ENCODE results near the gene SYNDIG1L.

The SYNDIG1L gene

DNA sequence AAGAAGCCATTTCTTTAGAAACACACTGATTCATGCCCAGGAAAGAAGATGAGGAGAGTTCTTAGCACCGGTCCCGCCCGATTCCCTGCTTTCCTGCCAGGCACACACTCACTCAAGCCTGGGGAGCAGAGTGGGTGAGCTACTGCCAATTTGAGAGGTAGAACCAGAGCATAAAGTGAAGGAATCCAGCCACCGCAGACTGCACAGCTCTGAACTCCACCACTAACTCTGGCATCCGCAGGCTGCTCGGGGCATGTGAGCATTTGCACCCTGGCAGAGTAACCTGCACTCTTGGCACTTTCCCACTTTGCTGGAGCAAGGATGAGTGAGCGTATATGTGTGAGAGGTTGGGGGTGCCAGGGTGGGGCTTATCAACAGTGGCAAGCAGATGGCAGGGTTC lies 4.0 kb upstream of the SYNDIG1L start:
- in situ Hi-C loops (cut with MboI; ENCODE audit: low sequenced_read_pairs): no loop called here

DNA sequence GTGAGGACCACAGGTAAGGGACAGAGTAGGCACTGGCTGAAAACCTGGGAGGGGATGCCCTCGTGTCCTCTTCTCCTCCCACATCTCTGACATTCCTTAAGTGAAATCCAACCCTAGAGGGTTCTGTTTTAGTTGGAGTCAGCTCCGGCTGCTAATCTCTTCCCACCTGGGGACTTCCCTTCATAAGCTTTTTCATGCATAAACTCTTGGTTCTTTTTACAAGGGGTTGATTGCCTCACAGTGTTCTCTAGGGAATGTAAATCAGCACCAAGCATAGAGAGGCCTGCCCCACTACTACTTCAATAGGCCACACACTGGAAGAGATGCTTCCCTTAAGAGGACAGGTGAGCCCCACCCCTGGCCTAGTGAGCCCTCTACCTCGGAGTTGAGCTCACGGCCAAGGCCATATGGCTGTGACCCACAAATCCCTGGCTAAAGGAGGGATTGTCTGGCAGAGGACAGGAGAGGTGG lies 3.2 kb upstream of the SYNDIG1L start:
- in situ Hi-C loops (cut with MboI; ENCODE audit: low sequenced_read_pairs): no loop called here

DNA sequence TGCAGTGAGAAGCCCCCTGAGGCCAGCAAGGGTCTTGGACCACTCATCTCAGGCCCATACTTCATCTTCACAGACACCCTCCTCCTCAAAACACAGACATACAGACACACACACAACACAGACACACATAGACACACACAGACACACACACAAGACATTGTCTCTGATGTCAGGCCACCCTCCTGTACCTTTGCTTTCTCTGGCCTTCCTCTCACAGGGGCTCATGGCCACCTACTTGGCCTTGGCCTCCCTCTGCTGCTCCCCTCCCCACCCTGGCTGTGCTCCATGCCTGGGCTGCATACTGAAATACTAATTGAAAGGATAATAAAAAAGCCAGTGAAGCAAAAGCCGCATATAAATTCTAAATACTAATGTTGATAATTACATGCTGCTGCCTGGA lies 1.6 kb upstream of the SYNDIG1L start:
- in situ Hi-C loops (cut with MboI; ENCODE audit: low sequenced_read_pairs): no loop called here

GRCh38 chr14:74425525-74426201 lies 347 bp downstream of the SYNDIG1L start:
- in situ Hi-C loops (cut with MboI; ENCODE audit: low sequenced_read_pairs): no loop called here

DNA sequence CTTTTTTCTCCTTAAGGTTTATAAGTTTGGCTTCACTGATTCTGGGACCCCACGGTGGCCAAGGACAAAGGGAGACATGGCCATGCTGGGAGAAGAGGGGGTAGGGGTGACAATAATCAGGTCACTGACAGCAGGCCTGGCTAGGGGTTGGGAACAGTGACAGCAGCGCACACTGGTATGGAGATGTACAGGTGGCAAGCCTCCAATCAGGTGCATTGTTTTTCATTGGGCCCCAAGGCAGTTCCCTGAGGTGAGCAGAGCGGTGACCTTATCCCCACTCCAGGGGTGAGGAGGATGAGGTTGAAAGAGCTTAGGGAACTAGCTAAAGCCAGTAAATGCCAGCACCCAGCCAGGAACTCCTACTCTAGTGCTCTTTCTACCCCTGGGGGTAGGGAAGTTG lies 1.4 kb downstream of the SYNDIG1L start:
- in situ Hi-C loops (cut with MboI; ENCODE audit: low sequenced_read_pairs): no loop called here

DNA sequence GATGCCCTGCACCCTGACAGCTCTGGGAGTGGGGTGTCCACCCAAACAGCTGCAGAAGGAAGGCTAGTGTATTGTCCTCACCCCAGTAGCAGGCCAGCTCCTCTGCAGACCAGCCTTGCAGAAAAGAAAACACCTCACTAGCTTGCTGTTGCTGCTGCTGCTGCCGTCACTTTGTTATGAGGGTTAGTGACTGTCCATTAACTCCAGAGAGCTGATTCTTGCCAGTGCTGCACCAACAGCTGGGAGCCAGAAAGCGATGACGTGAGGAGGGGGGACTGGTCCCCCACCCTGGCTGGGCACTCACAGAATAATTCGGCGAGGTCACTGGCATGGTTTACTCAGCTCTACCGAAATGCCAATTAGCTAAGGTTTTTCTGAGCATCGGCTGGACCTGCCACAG lies 2.8 kb downstream of the SYNDIG1L start:
- in situ Hi-C loops (cut with MboI; ENCODE audit: low sequenced_read_pairs): no loop called here

DNA sequence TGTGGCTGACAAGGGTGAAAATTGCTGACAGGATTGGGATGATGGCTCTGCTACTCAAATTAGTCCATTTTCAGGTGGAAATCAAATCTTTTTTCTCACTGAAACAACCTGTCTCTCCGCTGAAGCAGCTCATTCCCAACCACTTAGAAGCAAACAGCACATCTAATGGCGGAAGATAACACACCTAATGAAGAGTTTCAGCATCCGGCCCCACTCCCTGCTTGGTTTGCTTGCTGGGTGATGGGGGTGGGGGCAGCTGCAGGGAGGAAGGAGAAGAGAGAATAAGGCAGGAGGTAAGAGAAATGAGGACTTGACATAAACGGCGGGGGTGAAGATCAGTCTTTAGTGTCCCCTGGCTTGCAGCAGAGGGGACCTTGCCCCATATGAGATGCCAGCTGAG lies 4.0 kb downstream of the SYNDIG1L start:
- in situ Hi-C loops (cut with MboI; ENCODE audit: low sequenced_read_pairs): no loop called here

GRCh38 chr14:74419086-74419485 lies 6.9 kb downstream of the SYNDIG1L start:
- in situ Hi-C loops (cut with MboI; ENCODE audit: low sequenced_read_pairs): no loop called here

- in situ Hi-C loops (cut with MboI; ENCODE audit: low sequenced_read_pairs): no loop called here
Measured at GRCh38 chr14:74418031-74418430, 8.0 kb downstream of the SYNDIG1L start.

DNA sequence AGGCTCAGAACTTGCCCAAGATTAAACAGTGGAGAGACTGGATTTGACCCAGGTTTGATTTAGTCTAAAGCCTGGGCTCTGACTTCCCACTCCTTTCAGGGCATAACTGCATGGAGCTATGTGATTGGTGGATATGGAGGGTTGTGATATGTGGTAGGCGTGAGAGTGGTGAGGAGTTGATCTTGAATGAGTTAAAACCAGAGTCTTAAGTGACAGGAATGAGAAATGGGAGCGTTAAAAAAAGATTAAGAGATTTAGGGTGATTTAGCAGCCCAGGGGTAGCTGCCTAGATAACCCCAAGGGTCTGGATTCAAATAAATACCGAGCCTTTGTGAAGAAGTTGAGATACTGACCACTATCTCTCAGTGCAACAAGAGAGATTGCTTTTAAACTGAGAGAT lies 8.4 kb downstream of the SYNDIG1L start:
- in situ Hi-C loops (cut with MboI; ENCODE audit: low sequenced_read_pairs): no loop called here

GRCh38 chr14:74417201-74417600 lies 8.8 kb downstream of the SYNDIG1L start:
- in situ Hi-C loops (cut with MboI; ENCODE audit: low sequenced_read_pairs): no loop called here

DNA sequence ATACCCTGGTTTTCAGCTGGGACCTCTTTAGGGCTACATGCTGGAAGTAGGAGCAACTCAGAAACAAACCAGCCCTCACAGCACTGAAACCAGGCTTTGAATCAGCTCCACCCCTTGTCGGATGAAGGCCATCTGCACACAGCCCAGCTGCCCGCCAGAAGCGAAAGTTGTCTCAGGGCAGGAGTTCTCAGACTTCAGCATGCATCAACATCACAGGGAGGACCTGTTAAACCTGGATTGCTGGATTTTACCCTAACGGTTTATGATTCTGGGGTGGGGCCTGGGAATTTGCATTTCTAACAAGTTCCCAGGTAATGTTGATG lies 10.9 kb downstream of the SYNDIG1L start:
- in situ Hi-C loops (cut with MboI; ENCODE audit: low sequenced_read_pairs): no loop called here

GRCh38 chr14:74414403-74415114 lies 11.5 kb downstream of the SYNDIG1L start:
- in situ Hi-C loops (cut with MboI; ENCODE audit: low sequenced_read_pairs): no loop called here

DNA sequence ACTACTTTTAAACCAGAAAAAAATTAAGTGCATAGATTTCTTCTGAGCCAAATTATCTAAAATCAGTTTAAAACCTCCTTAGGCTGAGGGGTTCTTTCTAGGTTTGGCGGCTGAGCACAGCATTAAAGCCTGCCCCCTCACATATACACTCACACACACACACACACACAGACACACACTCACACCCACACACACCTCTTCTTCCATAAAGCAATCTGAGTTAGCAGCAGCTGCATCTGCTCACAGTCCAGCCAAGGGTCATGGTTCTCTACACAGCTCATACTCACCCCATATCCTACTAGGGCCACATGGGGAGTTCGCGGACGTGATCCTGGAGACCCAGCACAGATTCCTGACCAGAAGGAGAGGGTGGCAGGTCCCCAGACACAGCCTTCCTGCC lies 12.4 kb downstream of the SYNDIG1L start:
- in situ Hi-C loops (cut with MboI; ENCODE audit: low sequenced_read_pairs): no loop called here

DNA sequence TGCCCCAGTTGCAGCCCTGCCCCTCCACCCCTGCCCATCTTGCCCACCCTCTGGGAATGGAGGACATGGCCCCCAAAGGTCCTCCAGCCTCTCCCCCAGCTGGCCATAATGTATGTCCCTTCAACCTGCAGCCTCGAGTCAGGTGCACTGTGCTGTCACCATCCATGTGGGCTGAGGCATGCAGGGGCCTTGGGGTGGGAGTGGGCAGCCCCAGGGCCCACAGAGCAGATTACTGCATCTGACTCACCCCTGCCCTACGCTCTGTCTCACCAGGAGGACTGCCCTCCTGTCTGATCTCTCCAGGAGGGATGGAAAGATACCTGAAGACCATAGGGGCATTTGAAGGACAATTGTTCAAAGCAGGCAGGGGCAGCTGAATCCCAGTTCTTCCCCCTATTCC lies 13.3 kb downstream of the SYNDIG1L start:
- in situ Hi-C loops (cut with MboI; ENCODE audit: low sequenced_read_pairs): no loop called here

GRCh38 chr14:74411671-74412070 lies 14.3 kb downstream of the SYNDIG1L start:
- in situ Hi-C loops (cut with MboI; ENCODE audit: low sequenced_read_pairs): no loop called here

- in situ Hi-C loops (cut with MboI; ENCODE audit: low sequenced_read_pairs): no loop called here
Measured at GRCh38 chr14:74409441-74409840, 16.6 kb downstream of the SYNDIG1L start.

- in situ Hi-C loops (cut with MboI; ENCODE audit: low sequenced_read_pairs): no loop called here
Measured at GRCh38 chr14:74408870-74409269, 17.1 kb downstream of the SYNDIG1L start.

DNA sequence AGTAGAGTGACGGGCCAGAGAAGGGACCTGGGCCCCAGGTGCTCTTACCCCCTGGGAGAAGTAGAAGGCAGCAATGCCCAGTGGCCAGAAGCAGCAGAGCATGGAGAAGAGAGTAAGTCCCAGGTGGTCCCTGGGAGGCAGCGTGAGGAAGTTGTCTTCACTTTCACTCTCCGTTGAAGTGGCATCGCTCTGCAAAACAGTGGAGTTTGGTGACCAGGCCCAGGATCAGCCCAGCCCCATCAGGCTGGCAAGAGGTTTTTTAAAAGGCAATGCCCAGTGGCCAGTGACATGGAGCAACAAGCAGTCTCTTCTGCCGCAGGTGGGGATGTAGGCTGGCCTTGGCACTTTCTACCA lies 18.2 kb downstream of the SYNDIG1L start:
- in situ Hi-C loops (cut with MboI; ENCODE audit: low sequenced_read_pairs): no loop called here

DNA sequence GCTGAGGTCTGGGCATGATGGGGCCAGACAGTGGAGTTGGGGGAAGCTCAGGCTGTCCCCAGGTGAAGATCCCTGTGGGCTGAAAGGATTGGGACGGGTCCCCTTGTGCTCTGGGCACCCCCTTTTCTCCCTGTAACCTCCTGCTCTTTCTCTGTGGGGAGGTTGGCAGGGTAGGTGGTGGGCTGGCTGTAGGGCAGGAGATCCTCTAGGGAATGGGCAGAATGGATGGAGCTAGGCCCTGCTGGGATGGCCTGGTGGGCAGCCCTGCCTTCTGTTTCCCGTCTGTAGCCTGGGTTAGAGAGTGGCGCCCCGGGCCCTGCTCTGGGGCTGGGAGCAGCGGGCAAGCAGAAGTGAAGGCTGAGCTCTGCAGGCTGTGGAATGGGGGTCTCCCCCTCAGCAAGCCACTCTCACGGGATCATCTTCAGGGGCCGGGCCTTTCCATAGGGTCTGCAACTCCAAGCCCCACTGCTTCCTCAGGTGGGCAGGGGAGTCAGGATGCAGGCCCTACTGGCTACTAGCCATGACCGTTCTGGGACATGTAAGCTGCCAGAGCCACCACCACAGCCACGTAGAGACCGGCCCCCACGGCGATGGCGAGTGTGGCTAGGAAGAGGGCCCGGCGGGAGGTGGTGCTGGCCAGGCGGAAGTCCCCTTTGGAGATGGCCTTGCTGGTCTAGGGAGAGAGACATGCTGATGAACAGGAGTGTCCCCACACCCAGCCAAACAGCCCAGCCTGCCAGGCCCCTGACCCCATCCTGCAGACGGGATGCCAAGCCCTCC lies 18.8 kb downstream of the SYNDIG1L start:
- in situ Hi-C loops (cut with MboI; ENCODE audit: low sequenced_read_pairs): no loop called here

GRCh38 chr14:74405663-74406062 lies 20.3 kb downstream of the SYNDIG1L start:
- in situ Hi-C loops (cut with MboI; ENCODE audit: low sequenced_read_pairs): no loop called here

GRCh38 chr14:74404435-74404834 lies 21.6 kb downstream of the SYNDIG1L start:
- in situ Hi-C loops (cut with MboI; ENCODE audit: low sequenced_read_pairs): no loop called here

Measured in HL-60/S4 treated with phorbol 12-myristate 13-acetate at 8.2 ng/mL for 4 days and 3 days (cell line).